Measurements from ENCODE around the gene METTL15.

METTL15 gene

GRCh38 chr11:28223994-28224393, 115.8 kb downstream of the METTL15 start:
- DNase-seq (ENCODE audit: extremely low read depth, insufficient read length), result no peak
- H3K4me3 ChIP-seq (replicated peaks; ENCODE audit: low read depth, low read length), result no peak overlapping the region
- no peaks in the 10 kb centered on the region for H3K27me3 ChIP-seq (replicated peaks; ENCODE audit: control insufficient read depth, insufficient read depth, low read length)
- no peaks in the 10 kb centered on the region for H3K36me3 ChIP-seq (ENCODE audit: control insufficient read depth, insufficient read depth, low read length)
- no peak for TF ChIP-seq CTCF (IDR thresholded peaks at IDR 0.05; ENCODE audit: insufficient read depth, low read length, poor library complexity, severe bottlenecking)

DNA sequence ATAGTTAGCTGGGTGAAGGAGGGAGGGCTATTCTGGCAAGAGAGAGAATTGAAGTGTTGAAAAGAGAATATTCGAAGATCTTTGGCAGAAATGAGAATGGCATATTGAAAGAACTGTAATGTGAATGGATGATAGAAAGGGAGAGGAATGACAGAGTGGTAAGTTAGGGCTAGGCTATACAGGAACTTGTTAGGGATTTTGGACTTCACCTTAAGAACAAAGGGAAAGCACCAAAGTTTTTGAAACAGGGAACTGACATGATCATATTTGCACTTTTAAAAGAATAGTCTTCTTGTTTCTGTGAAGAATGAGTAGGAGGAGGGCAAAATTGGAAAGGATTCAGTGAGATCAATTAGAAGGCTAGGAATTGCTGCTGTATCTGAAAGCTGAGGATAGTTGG, 119.3 kb downstream of the METTL15 start:
- Histone ChIP-seq H3K4me3 (replicated peaks; ENCODE audit: low read depth, low read length) (no peak overlapping the region), H3K27me3 (replicated peaks; ENCODE audit: control insufficient read depth, insufficient read depth, low read length) (no peaks in the 10 kb centered on the region), H3K36me3 (ENCODE audit: control insufficient read depth, insufficient read depth, low read length) (no peaks in the 10 kb centered on the region)
- no peak for TF ChIP-seq CTCF (IDR thresholded peaks at IDR 0.05; ENCODE audit: insufficient read depth, low read length, poor library complexity, severe bottlenecking)
- no peak for DNase-seq (ENCODE audit: extremely low read depth, insufficient read length)

- DNase-seq (ENCODE audit: extremely low read depth, insufficient read length), result no peak
- H3K4me3 ChIP-seq (replicated peaks; ENCODE audit: low read depth, low read length), result no peak overlapping the region
- H3K36me3 ChIP-seq (ENCODE audit: control insufficient read depth, insufficient read depth, low read length), result no peaks in the 10 kb centered on the region
- no peaks in the 10 kb centered on the region for H3K27me3 ChIP-seq (replicated peaks; ENCODE audit: control insufficient read depth, insufficient read depth, low read length)
- no peak for TF ChIP-seq CTCF (IDR thresholded peaks at IDR 0.05; ENCODE audit: insufficient read depth, low read length, poor library complexity, severe bottlenecking)
Observed at GRCh38 chr11:28228196-28228895, 120.2 kb downstream of the METTL15 start.

DNA sequence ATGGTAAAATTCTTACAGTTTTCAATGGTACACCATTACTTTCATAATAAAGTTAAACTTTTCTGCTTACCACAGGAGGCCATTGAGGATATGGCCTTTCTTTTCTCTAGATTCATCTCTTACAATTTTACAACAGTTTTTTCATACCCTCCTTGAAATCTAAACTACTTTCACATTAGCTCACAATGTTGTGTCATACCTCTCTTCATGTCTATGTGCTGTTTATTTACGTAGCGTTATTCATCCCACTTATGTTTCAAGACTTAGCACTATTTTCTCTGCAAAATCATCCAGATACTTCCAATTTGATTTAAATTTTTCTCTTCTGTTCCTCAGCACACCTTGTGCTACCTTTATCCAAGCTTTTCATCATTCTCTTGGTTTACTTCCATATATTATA, 123.3 kb downstream of the METTL15 start:
- H3K36me3 ChIP-seq (ENCODE audit: control insufficient read depth, insufficient read depth, low read length), result no peaks in the 10 kb centered on the region
- DNase-seq (ENCODE audit: extremely low read depth, insufficient read length), result no peak
- TF ChIP-seq CTCF (IDR thresholded peaks at IDR 0.05; ENCODE audit: insufficient read depth, low read length, poor library complexity, severe bottlenecking), result no peak
- no peaks in the 10 kb centered on the region for H3K27me3 ChIP-seq (replicated peaks; ENCODE audit: control insufficient read depth, insufficient read depth, low read length)
- no peak overlapping the region for H3K4me3 ChIP-seq (replicated peaks; ENCODE audit: low read depth, low read length)

GRCh38 chr11:28232649-28233048, 124.5 kb downstream of the METTL15 start:
- TF ChIP-seq CTCF (IDR thresholded peaks at IDR 0.05; ENCODE audit: insufficient read depth, low read length, poor library complexity, severe bottlenecking), result no peak
- H3K4me3 ChIP-seq (replicated peaks; ENCODE audit: low read depth, low read length), result no peak overlapping the region
- H3K27me3 ChIP-seq (replicated peaks; ENCODE audit: control insufficient read depth, insufficient read depth, low read length), result no peaks in the 10 kb centered on the region
- no peaks in the 10 kb centered on the region for H3K36me3 ChIP-seq (ENCODE audit: control insufficient read depth, insufficient read depth, low read length)
- DNase-seq (ENCODE audit: extremely low read depth, insufficient read length), result no peak

GRCh38 chr11:28241760-28242159, 133.6 kb downstream of the METTL15 start:
- Histone ChIP-seq H3K4me3 (replicated peaks; ENCODE audit: low read depth, low read length) (no peak overlapping the region), H3K36me3 (ENCODE audit: control insufficient read depth, insufficient read depth, low read length) (no peaks in the 10 kb centered on the region), H3K27me3 (replicated peaks; ENCODE audit: control insufficient read depth, insufficient read depth, low read length) (no peaks in the 10 kb centered on the region)
- DNase-seq (ENCODE audit: extremely low read depth, insufficient read length), result no peak
- no peak for TF ChIP-seq CTCF (IDR thresholded peaks at IDR 0.05; ENCODE audit: insufficient read depth, low read length, poor library complexity, severe bottlenecking)
